Activated CD4-positive, alpha-beta memory T cell treated with anti-CD3 and anti-CD28 coated beads, Interleukin-2, amount 10 ng/mL, durations not matched to agents 7 days and 5 days (primary cell): ENCODE results near the gene COP1. TPM values are rescaled to one million over a fixed set of nuclear protein-coding genes. Genes with fewer than 3 reads are reported as not detected.

Experiments used
- CTCF ChIA-PET: fragments of 350-600 bp; sonication (Branson Sonifier 250); formaldehyde crosslinking; loops from one replicate; lab custom pipeline; 2021; ENCODE audit warnings: antibody characterized with exemption, inconsistent platforms; lab: Charles Lee
- POLR2A ChIA-PET: fragments of 350-600 bp; sonication (Branson Sonifier 250); formaldehyde crosslinking; loops from one replicate; lab custom pipeline; 2021; ENCODE audit warnings: antibody characterized with exemption; lab: Charles Lee
- DNase-seq: peaks from one replicate; pipeline ENCODE4 v3.0.0-alpha.2; 2020
- H3K27ac Mint-ChIP-seq: one replicate; pipeline ENCODE4 v1.8.0; 2021; ENCODE audit warnings: mild to moderate bottlenecking, mixed read lengths
- H3K27me3 Mint-ChIP-seq: one replicate; pipeline ENCODE4 v1.8.0; 2021; ENCODE audit warnings: mixed read lengths
- H3K36me3 Mint-ChIP-seq: one replicate; pipeline ENCODE4 v1.8.0; 2021; ENCODE audit warnings: low read depth, mixed read lengths
- H3K4me1 Mint-ChIP-seq: one replicate; pipeline ENCODE4 v1.8.0; 2021; ENCODE audit warnings: mixed read lengths
- H3K4me3 Mint-ChIP-seq: one replicate; pipeline ENCODE4 v1.8.0; 2021; ENCODE audit warnings: mild to moderate bottlenecking, mixed read lengths
- H3K9me3 Mint-ChIP-seq: one replicate; pipeline ENCODE4 v1.8.0; 2021; ENCODE audit warnings: mixed read lengths
- total RNA-seq, 2 experiments: library from RNA; stranded (reverse); gene quantifications; one replicate each; pipeline ENCODE4 v1.2.3, GENCODE V29; 2021

The COP1 gene
- total RNA-seq, 2 experiments from 2014 or later = 38.8 to 41.4 TPM

- peaks cover 63% of the 10 kb centered on the region for H3K36me3 Mint-ChIP-seq
- CTCF ChIA-PET = no interaction called here
These were observed 56.9 kb downstream of the COP1 start for GRCh38 chr1:176149939-176150807.

DNA sequence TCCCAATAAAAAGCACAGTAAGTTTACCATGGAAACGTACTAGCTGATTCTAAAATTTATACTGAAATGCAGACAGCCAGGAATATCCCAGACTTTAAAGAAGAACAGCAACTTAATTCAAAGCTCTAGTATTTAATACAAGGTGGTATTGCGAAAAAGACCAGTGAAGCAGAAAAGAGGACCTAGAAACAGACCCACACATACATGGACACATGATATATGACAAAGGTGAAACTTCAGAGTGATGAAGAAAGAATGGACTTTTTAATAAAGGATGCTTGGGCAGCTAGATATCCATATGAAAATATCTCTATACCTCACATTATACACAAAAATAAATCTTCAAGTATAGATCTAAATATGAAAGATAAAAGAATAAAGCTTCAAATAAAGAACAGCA lies 62.6 kb downstream of the COP1 start:
- Mint-ChIP-seq H3K4me3 (no peak overlapping the region), H3K36me3 (peaks cover 60% of the 10 kb centered on the region), H3K27ac (no peak overlapping the region), H3K27me3 (no peaks in the 10 kb centered on the region), H3K9me3 (peaks cover 10% of the 10 kb centered on the region), H3K4me1 (peaks cover 6% of the 10 kb centered on the region)
- DNase-seq = no peak
- POLR2A ChIA-PET = no interaction called here
- CTCF ChIA-PET = no interaction called here

More at GRCh38 chr1:176149939-176150807, 56.9 kb downstream of the COP1 start:
- peaks cover 2% of the 10 kb centered on the region for H3K9me3 Mint-ChIP-seq
- H3K27ac Mint-ChIP-seq = no peak overlapping the region
- H3K4me1 Mint-ChIP-seq = no peaks in the 10 kb centered on the region
- no peak for DNase-seq
- no peak overlapping the region for H3K4me3 Mint-ChIP-seq
- no peaks in the 10 kb centered on the region for H3K27me3 Mint-ChIP-seq
- POLR2A ChIA-PET = no interaction called here

DNA sequence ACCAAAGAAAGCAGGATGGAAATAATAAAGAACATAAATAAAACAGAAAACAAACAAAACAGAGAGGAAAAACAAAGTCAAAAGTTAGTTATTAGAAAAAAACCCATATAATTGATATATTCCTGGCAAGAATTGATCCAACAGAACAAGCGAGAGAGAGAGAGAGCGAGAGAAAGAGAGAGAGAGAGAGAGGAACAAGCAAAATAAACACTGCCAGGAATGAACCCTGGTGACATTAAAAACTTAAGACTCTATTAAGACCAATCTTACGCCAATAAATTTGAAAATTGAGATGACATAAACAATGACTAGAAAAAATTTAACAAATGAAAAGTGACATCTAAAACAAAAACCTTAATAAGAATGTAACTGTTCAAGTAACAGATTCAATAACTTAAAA lies 64.1 kb downstream of the COP1 start:
- no peak overlapping the region for H3K27ac Mint-ChIP-seq

DNA sequence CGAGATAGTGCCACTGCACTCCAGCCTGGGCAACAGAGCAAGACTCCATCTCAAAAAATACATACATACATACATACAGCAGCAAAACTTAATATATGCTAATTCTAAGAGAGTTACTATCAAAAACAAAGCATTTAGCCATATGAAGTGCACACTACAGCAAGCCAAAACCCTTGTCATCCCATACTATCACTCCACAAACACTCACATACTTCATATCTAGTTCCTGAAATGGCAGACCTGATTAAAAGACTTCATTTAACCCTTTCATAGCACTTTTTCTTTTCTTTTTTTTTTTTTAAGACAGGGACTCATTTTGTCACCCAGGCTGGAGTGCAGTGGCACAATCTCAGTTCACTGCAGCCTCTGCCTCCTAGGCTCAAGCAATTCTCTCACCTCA lies 65.6 kb downstream of the COP1 start:
- DNase-seq = no peak
- no peaks in the 10 kb centered on the region for H3K27me3 Mint-ChIP-seq
- no peak overlapping the region for H3K27ac Mint-ChIP-seq
- H3K36me3 Mint-ChIP-seq = peaks cover 59% of the 10 kb centered on the region
- H3K4me1 Mint-ChIP-seq = peaks cover 10% of the 10 kb centered on the region
- CTCF ChIA-PET = no interaction called here
- POLR2A ChIA-PET = no interaction called here
- peaks cover 10% of the 10 kb centered on the region for H3K9me3 Mint-ChIP-seq
- H3K4me3 Mint-ChIP-seq = no peak overlapping the region

More for the DNA sequence above, 64.1 kb downstream of the COP1 start:
- Mint-ChIP-seq H3K36me3 (peaks cover 66% of the 10 kb centered on the region), H3K4me3 (no peak overlapping the region), H3K4me1 (peaks cover 10% of the 10 kb centered on the region), H3K27me3 (no peaks in the 10 kb centered on the region), H3K9me3 (peaks cover 10% of the 10 kb centered on the region)
- CTCF ChIA-PET = no interaction called here
- POLR2A ChIA-PET = no interaction called here
- DNase-seq = no peak

- Mint-ChIP-seq H3K9me3 (no peaks in the 10 kb centered on the region), H3K27me3 (no peaks in the 10 kb centered on the region), H3K27ac (no peak overlapping the region), H3K36me3 (peaks cover 35% of the 10 kb centered on the region), H3K4me3 (no peak overlapping the region), H3K4me1 (peaks cover 4% of the 10 kb centered on the region)
- ChIA-PET POLR2A (no interaction called here), CTCF (no interaction called here)
- no peak for DNase-seq
These were observed 70.2 kb downstream of the COP1 start for GRCh38 chr1:176136891-176137290.

GRCh38 chr1:176134666-176135065 lies 72.4 kb downstream of the COP1 start:
- ChIA-PET CTCF (no interaction called here), POLR2A (no interaction called here)
- H3K27me3 Mint-ChIP-seq = no peaks in the 10 kb centered on the region
- H3K4me1 Mint-ChIP-seq = peaks cover 4% of the 10 kb centered on the region
- H3K27ac Mint-ChIP-seq = no peak overlapping the region
- H3K9me3 Mint-ChIP-seq = no peaks in the 10 kb centered on the region
- DNase-seq = no peak
- H3K36me3 Mint-ChIP-seq = peaks cover 30% of the 10 kb centered on the region
- H3K4me3 Mint-ChIP-seq = no peak overlapping the region

DNA sequence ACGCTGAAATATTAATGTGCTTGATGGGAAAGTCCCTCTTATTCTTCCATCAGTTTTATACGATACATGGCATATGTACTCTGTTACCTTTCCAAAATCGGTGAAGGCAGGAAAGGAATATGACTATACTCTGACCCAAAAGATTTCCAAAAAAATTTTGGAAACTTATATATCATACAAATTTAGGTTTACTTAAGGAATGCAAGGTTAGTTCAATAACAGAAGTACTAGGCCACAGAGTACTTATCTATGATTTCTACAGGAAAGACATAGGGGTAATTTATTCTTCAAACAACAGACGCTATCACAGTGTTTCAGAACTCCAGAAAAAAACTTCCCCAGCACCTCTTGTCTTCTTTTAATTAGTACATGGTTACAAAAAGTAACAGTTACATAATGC lies 84.8 kb downstream of the COP1 start:
- ChIA-PET POLR2A (no interaction called here), CTCF (no interaction called here)
- Mint-ChIP-seq H3K27me3 (no peaks in the 10 kb centered on the region), H3K36me3 (peaks cover 44% of the 10 kb centered on the region), H3K4me3 (no peak overlapping the region), H3K4me1 (no peaks in the 10 kb centered on the region), H3K27ac (no peak overlapping the region), H3K9me3 (peaks cover 17% of the 10 kb centered on the region)
- DNase-seq = no peak

DNA sequence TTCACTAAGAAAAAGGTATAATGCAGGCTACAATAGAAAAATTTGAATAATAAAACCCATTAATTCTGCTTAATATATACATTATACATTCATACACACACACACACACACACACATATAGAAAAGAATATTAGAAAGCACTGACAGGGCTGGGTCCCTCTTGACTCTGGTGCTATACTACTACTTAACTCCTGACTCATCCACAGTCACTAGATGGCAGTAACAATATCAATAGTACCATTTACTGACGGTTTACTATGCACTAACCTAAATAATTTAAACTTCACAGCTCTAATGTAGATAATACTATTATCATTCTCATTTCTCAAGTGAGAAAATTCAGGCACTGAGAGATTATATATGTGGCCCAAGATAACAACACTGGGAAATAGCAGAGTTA lies 87.5 kb downstream of the COP1 start:
- H3K27me3 Mint-ChIP-seq = no peaks in the 10 kb centered on the region
- H3K27ac Mint-ChIP-seq = no peak overlapping the region
- no peak for DNase-seq
- H3K9me3 Mint-ChIP-seq = peaks cover 14% of the 10 kb centered on the region
- ChIA-PET POLR2A (no interaction called here), CTCF (no interaction called here)
- H3K4me3 Mint-ChIP-seq = no peak overlapping the region
- H3K4me1 Mint-ChIP-seq = no peaks in the 10 kb centered on the region
- H3K36me3 Mint-ChIP-seq = peaks cover 45% of the 10 kb centered on the region

DNA sequence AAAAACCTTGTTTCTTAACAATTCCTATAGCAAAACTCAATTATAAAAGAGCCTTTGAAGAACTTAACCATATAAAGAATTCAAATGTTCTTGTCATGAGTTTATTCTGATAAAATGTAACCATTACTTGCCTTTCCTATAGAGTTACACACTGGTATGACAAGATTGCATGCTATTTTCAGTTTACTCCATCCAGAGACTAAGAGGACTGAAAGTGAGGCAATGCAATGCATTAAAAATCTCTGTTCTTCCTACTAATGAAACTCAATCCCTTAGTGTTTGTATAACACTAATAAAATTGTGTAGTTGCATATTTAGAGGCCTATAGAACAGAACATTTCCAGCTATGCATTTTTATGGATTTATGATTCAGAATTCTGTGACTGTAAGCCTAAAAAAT lies 88.1 kb downstream of the COP1 start:
- H3K27ac Mint-ChIP-seq = no peak overlapping the region
- ChIA-PET POLR2A (no interaction called here), CTCF (no interaction called here)
- H3K27me3 Mint-ChIP-seq = no peaks in the 10 kb centered on the region
- H3K4me3 Mint-ChIP-seq = no peak overlapping the region
- peaks cover 43% of the 10 kb centered on the region for H3K36me3 Mint-ChIP-seq
- H3K4me1 Mint-ChIP-seq = peaks cover 2% of the 10 kb centered on the region
- DNase-seq = no peak
- peaks cover 12% of the 10 kb centered on the region for H3K9me3 Mint-ChIP-seq

- DNase-seq = no peak
- no peak overlapping the region for H3K27ac Mint-ChIP-seq
- ChIA-PET CTCF (no interaction called here), POLR2A (no interaction called here)
- no peak overlapping the region for H3K4me3 Mint-ChIP-seq
- H3K4me1 Mint-ChIP-seq = peaks cover 16% of the 10 kb centered on the region
- peaks cover 59% of the 10 kb centered on the region for H3K36me3 Mint-ChIP-seq
- H3K27me3 Mint-ChIP-seq = no peaks in the 10 kb centered on the region
- H3K9me3 Mint-ChIP-seq = peaks cover 5% of the 10 kb centered on the region
These were observed 95.3 kb downstream of the COP1 start for GRCh38 chr1:176111835-176112234.

DNA sequence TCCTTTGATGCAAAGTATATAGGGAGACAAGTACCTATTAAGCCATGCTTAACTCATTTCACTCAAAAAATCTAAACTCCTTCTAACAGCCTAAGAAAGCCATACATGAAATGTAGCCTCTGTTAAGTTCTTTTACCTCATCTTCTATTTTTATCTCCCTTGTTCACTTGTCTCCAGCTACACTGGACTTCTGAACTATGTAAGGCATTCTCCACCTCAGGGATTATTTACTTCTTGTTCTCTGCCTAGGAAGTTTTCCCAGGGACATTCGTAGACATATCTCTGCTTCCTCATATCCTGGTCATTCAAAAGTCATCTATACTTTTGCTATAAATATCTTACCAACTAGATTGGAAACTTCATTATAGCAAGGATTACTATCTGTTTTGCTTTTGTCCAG lies 96.9 kb downstream of the COP1 start:
- no peak for DNase-seq
- Mint-ChIP-seq H3K27ac (no peak overlapping the region), H3K36me3 (peaks cover 58% of the 10 kb centered on the region), H3K9me3 (peaks cover 5% of the 10 kb centered on the region), H3K4me3 (no peak overlapping the region), H3K4me1 (peaks cover 16% of the 10 kb centered on the region), H3K27me3 (no peaks in the 10 kb centered on the region)
- POLR2A ChIA-PET = no interaction called here
- CTCF ChIA-PET = no interaction called here

DNA sequence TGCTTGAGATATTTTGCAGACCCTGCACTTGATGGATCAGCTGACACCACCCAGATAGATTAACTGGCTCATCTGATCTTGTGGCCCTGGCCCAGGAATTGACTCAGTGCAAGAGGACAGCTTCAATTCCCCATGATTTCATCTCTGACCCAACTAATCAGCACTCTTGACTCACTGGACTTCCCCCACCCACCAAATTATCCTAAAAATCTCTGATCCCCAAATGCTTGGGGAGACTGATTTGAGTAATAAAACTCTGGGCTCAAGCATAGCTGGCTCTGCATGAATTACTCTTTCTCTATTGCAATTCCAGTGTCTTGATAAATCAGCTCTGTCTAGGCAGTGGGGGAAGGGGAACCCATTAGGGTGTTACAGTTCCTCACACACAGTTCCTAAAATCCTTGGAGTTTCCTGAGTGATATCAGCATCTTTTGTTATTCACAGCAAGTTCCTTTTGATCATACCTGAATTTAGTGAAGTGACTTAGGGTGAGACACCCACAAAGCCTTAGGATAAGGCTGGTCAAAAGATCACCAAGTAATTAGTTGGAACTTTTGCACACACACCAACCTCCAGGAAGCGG lies 104.2 kb downstream of the COP1 start:
- no peak for DNase-seq
- POLR2A ChIA-PET = no interaction called here
- Mint-ChIP-seq H3K27me3 (no peaks in the 10 kb centered on the region), H3K9me3 (peaks cover 19% of the 10 kb centered on the region), H3K4me1 (no peaks in the 10 kb centered on the region), H3K36me3 (peaks cover 62% of the 10 kb centered on the region), H3K4me3 (no peak overlapping the region), H3K27ac (no peak overlapping the region)
- CTCF ChIA-PET = no interaction called here

DNA sequence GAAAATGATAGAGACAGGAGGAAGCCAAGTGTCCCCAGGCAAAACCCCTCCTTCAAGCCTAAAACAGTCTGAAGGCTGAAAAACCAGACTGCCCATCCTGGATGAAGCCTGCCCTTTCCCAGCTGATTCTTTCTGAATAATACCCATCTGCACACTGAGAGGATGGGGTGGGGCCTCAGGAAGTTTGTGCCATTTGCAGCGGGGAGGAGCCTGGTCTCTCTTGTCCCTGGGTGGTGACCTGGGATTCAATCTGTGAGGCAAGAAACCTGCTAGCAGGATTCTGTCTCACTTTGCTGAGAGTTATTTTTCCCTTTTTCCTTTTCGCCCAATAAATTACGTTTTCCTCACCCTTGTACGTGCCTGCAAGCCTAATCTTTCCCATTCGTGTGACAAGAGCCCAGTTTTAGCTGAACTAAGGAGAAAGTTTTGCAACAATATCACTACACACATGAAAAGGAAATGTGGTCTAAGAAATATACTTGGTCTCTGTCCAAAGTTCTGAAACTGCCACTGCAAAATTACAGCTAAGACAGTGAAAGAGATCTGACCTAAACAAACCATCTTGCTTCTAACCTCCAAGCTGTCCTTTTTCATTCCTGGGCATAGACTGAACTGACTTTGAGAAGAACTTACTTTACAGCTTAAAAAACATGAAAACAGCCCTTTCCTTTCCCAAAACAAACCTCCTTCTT lies 105.0 kb downstream of the COP1 start:
- H3K4me3 Mint-ChIP-seq = no peak overlapping the region
- H3K9me3 Mint-ChIP-seq = peaks cover 22% of the 10 kb centered on the region
- H3K27me3 Mint-ChIP-seq = no peaks in the 10 kb centered on the region
- ChIA-PET POLR2A (no interaction called here), CTCF (no interaction called here)
- no peak overlapping the region for H3K27ac Mint-ChIP-seq
- DNase-seq = no peak
- peaks cover 64% of the 10 kb centered on the region for H3K36me3 Mint-ChIP-seq
- no peaks in the 10 kb centered on the region for H3K4me1 Mint-ChIP-seq
